PC-9 (cell line): ENCODE results near the gene TMEM59L. TPM values are rescaled to one million over a fixed set of nuclear protein-coding genes. Genes with fewer than 3 reads are reported as not detected.

Experiments used
- BruUV-seq: library from RNA; stranded (reverse); fragments of 400-500 nt; replicated peaks from 2 replicates; lab custom pipeline; 2021; lab: Mats Ljungman, UMichigan
- CTCF ChIA-PET: fragments of 300-600 bp; sonication (Branson Sonifier 250); formaldehyde crosslinking; loops from one replicate; lab custom pipeline; 2022; ENCODE audit warnings: antibody characterized with exemption; lab: Charles Lee
- POLR2A ChIA-PET: fragments of 300-600 bp; sonication (Branson Sonifier 250); formaldehyde crosslinking; loops from one replicate; lab custom pipeline; 2022; ENCODE audit warnings: antibody characterized with exemption; ENCODE audit not compliant: unreplicated experiment; lab: Charles Lee
- DNase-seq, 2 experiments: peaks; one replicate each; pipeline versions ENCODE4 v3.0.0 to v3.0.0-alpha.2; 2015 to 2022; ENCODE audit warnings: mixed read lengths in 1 of 2
- H2AFZ ChIP-seq: fragments of 200-600 bp; sonication (generic); 2 replicates; pipeline ENCODE4 v1.8.1; 2017; ENCODE audit warnings: antibody characterized with exemption
- H3F3A ChIP-seq: fragments of 200-600 bp; sonication (generic); 2 replicates; pipeline ENCODE4 v1.8.1; 2017; ENCODE audit warnings: antibody characterized with exemption, mild to moderate bottlenecking, low read depth; ENCODE audit not compliant: insufficient read depth
- H3K27ac ChIP-seq: fragments of 200-600 bp; sonication (generic); 2 replicates; pipeline ENCODE4 v1.6.1; 2016; ENCODE audit warnings: mixed run types
- H3K27me3 ChIP-seq: fragments of 200-600 bp; sonication (generic); 2 replicates; pipeline ENCODE4 v1.6.1; 2016; ENCODE audit warnings: low read depth, mixed run types; ENCODE audit not compliant: insufficient read depth
- H3K36me3 ChIP-seq: fragments of 200-600 bp; sonication (generic); 2 replicates; pipeline ENCODE4 v1.6.1; 2016; ENCODE audit warnings: low read depth, mixed run types
- H3K4me1 ChIP-seq: fragments of 200-600 bp; sonication (generic); replicated peaks from 2 replicates; pipeline ENCODE4 v1.6.1; 2016; ENCODE audit warnings: mixed run types; ENCODE audit not compliant: insufficient read depth
- H3K4me2 ChIP-seq: fragments of 200-600 bp; sonication (generic); 2 replicates; pipeline ENCODE4 v1.6.1; 2017; ENCODE audit warnings: mixed run types
- H3K4me3 ChIP-seq: fragments of 200-600 bp; sonication (generic); 2 replicates; pipeline ENCODE4 v1.6.1; 2016; ENCODE audit warnings: mixed run types
- H3K79me2 ChIP-seq: fragments of 200-600 bp; sonication (generic); 2 replicates; pipeline ENCODE4 v1.6.1; 2017; ENCODE audit warnings: low read depth, mixed run types
- H3K9me2 ChIP-seq: fragments of 200-600 bp; sonication (generic); 2 replicates; pipeline ENCODE4 v1.8.1; 2017; ENCODE audit warnings: mild to moderate bottlenecking; ENCODE audit not compliant: insufficient read depth
- H3K9me3 ChIP-seq: fragments of 200-600 bp; sonication (generic); 2 replicates; pipeline ENCODE4 v1.8.1; 2016; ENCODE audit warnings: low read depth; ENCODE audit not compliant: insufficient read depth
- H4K20me1 ChIP-seq: fragments of 200-600 bp; sonication (generic); 2 replicates; pipeline ENCODE4 v1.8.1; 2017; ENCODE audit not compliant: insufficient read depth
- CTCF ChIP-seq: fragments of 200-600 bp; sonication (generic); conservative IDR thresholded peaks from 2 replicates; pipeline ENCODE4 v1.6.1; 2017; ENCODE audit warnings: mixed run types, antibody characterized with exemption, mild to moderate bottlenecking, moderate library complexity
- EZH2 ChIP-seq: fragments of 200-600 bp; sonication (generic); IDR thresholded peaks from 2 replicates; pipeline ENCODE4 v1.8.0; 2017; ENCODE audit warnings: antibody characterized with exemption, low read depth
- intact Hi-C: fragments of 100-400 bp; cut with micrococcal nuclease; formaldehyde crosslinking; loops from one replicate; pipeline ENCODE4 v1.10.0; 2022; ENCODE audit not compliant: unreplicated experiment
- total RNA-seq: library from RNA; stranded (reverse); gene quantifications from 2 replicates; pipeline ENCODE4 v1.2.3, GENCODE V29; 2021

TMEM59L gene
- total RNA-seq, 1 experiment from 2014 or later, result 0.65 TPM

GRCh38 chr19:18647807-18648206 is 35.1 kb downstream of the TMEM59L start:
- no peak overlapping the region for H2AFZ ChIP-seq

GRCh38 chr19:18648973-18649315 is 36.3 kb downstream of the TMEM59L start:
- ChIA-PET CTCF (no interaction called here), POLR2A (no interaction called here)
- H3K4me1 ChIP-seq, result no peaks in the 10 kb centered on the region
- H2AFZ ChIP-seq, result no peak overlapping the region
- intact Hi-C loops, result no loop called here
- H3K9me2 ChIP-seq, result no peaks in the 10 kb centered on the region
- BruUV-seq, result no TSS peak
- no peaks in the 10 kb centered on the region for H3K9me3 ChIP-seq
- H3K79me2 ChIP-seq, result no peaks in the 10 kb centered on the region
- no peaks in the 10 kb centered on the region for H3K36me3 ChIP-seq
- TF ChIP-seq EZH2 (no peak), CTCF (no peak)
- H4K20me1 ChIP-seq, result peaks cover 33% of the 10 kb centered on the region
- H3K4me3 ChIP-seq, result no peak overlapping the region
- H3F3A ChIP-seq, result no peaks in the 10 kb centered on the region
- DNase-seq, result no peak
- no peak overlapping the region for H3K4me2 ChIP-seq
- H3K27ac ChIP-seq, result no peak overlapping the region
- no peaks in the 10 kb centered on the region for H3K27me3 ChIP-seq

More at GRCh38 chr19:18647807-18648206, 35.1 kb downstream of the TMEM59L start:
- no peaks in the 10 kb centered on the region for H3F3A ChIP-seq
- intact Hi-C loops, result no loop called here
- H3K9me2 ChIP-seq, result no peaks in the 10 kb centered on the region
- BruUV-seq, result no TSS peak
- POLR2A ChIA-PET, result no interaction called here
- TF ChIP-seq CTCF, result no peak
- no peak for TF ChIP-seq EZH2
- H3K36me3 ChIP-seq, result no peaks in the 10 kb centered on the region
- H3K9me3 ChIP-seq, result no peaks in the 10 kb centered on the region
- no peaks in the 10 kb centered on the region for H3K27me3 ChIP-seq
- no peak overlapping the region for H3K4me3 ChIP-seq
- no peak overlapping the region for H3K27ac ChIP-seq
- CTCF ChIA-PET, result no interaction called here
- H3K4me2 ChIP-seq, result no peak overlapping the region
- peaks cover 38% of the 10 kb centered on the region for H4K20me1 ChIP-seq
- H3K4me1 ChIP-seq, result no peaks in the 10 kb centered on the region
- DNase-seq, result no peak
- H3K79me2 ChIP-seq, result no peaks in the 10 kb centered on the region

- no peaks in the 10 kb centered on the region for H3K79me2 ChIP-seq
- H3K27me3 ChIP-seq, result no peaks in the 10 kb centered on the region
- no peak overlapping the region for H3K4me3 ChIP-seq
- ChIA-PET POLR2A (no interaction called here), CTCF (no interaction called here)
- DNase-seq, result no peak
- TF ChIP-seq CTCF, result no peak
- TF ChIP-seq EZH2, result no peak
- no peaks in the 10 kb centered on the region for H3K4me1 ChIP-seq
- no peak overlapping the region for H2AFZ ChIP-seq
- H3K9me2 ChIP-seq, result no peaks in the 10 kb centered on the region
- H3K9me3 ChIP-seq, result no peaks in the 10 kb centered on the region
- H3K36me3 ChIP-seq, result no peaks in the 10 kb centered on the region
- H3F3A ChIP-seq, result no peaks in the 10 kb centered on the region
- peaks cover 32% of the 10 kb centered on the region for H4K20me1 ChIP-seq
- no peak overlapping the region for H3K4me2 ChIP-seq
- BruUV-seq, result no TSS peak
- H3K27ac ChIP-seq, result no peak overlapping the region
- intact Hi-C loops, result no loop called here
These were observed 36.8 kb downstream of the TMEM59L start for GRCh38 chr19:18649371-18650020.
